ENCODE data around the gene S100B.

Gene S100B

DNA sequence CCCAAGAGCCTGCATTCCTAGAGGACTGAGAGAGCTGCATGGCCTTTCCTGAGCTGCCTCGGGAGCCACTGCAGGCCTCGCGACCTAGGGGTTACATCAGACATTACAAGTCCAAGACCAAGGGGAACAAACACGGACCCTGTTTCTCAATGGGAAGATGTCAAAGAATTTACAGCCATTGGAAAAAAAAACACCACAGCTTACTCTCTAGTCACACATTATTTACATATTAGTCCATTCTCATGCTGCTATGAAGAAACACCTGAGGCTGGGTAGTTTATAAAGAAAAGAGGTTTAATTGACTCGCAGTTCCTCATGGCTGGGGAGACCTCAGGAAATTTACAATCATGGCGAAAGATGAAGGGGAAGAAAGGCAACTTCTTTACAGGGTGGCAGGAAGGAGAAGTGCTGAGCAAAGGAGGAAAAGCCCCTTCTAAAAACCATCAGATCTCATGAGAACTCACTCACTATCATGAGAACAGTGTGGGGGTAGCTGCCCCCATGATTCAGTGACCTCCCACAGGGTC, 22.2 kb upstream of the S100B start:
- DNase-seq: no peak

- DNase-seq: no peak
Observed at GRCh38 chr21:46626536-46626935, 21.7 kb upstream of the S100B start.

GRCh38 chr21:46625759-46626158, 20.9 kb upstream of the S100B start:
- DNase-seq: no peak

GRCh38 chr21:46624050-46624449, 19.2 kb upstream of the S100B start:
- DNase-seq: no peak

- no peak for DNase-seq
Observed at GRCh38 chr21:46622226-46622625, 17.3 kb upstream of the S100B start.

DNA sequence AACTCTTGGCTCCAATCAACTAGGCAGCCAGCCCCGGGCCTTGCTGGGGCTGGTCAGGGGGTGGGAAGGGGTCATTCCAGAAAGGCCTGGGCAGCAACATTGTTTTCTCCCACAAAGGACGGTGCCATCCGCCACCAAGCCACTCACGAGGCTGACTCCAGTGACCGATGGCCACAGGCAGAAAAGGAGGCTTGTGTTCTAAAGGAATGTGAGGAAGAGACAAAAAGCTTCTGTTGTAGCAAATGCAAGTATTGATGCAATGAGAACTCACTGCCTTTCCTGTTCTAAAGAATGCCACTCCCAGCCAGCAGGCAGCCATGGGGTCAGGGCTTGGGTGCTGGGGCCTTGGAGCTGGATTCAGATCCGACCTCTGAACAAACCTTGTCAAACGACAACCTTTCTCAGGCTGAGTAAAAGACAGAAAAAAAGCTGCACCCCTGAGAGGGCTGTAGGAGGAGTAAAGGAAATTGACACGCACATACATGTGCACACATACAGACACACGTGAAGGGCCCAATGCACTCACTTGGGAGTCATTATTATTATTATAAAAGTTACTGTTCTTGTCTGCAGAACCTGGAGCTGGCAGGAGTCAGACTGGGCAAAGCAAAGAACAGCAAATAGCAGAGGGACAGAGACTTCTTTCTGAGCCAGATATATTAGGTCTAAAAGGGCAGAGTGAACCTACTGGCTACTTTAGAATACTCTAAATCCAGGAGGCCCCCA, 16.7 kb upstream of the S100B start:
- DNase-seq: no peak

DNA sequence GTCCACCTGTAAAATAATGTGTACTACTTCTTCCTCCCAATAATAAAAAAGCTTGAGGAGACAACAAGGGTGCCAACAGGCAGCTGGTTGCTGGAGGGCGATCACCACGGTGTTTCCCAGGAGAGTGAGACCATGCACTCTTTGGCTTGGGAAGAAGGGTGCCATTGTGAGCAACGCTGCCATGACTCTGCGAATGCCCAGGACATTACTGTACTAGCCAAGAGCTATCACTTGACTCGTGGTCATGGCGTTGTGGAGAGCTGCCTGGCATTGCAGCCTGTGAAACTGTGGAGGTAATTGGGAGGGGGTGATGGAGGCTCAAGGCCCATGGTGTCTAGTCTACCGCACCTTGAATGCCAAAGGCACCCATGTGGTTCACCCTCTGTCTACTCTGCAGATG, 16.0 kb upstream of the S100B start:
- no peak for DNase-seq

GRCh38 chr21:46619846-46620245, 15.0 kb upstream of the S100B start:
- no peak for DNase-seq

DNA sequence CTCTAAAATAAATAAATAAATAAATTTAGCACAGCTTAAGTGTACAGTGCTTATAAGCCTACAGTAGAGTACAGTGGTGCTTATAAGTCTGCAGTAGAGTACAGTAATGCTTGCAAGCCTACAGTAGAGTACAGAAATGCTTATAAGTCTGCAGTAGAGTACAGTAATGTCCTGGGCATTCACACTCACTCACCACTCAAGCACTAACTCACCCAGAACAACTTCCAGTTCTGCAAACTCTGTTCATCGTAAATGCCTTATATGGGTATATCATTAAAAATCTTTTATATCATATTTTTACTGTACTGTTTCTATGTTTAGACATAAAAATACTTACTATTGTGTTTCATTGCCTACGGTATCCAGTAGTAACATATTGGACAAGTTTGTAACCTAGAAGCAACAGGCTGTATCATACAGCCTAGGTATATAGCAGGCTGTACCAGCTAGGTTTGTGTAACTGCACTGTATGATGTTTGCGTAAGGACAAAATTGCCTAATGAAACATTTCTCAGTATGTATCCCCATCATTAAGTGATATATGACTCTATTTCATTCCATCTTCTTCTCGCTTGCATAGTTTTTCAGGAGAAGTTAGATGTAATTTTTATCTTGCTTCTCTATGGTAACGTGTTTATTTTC, 14.0 kb upstream of the S100B start:
- no peak for DNase-seq

DNA sequence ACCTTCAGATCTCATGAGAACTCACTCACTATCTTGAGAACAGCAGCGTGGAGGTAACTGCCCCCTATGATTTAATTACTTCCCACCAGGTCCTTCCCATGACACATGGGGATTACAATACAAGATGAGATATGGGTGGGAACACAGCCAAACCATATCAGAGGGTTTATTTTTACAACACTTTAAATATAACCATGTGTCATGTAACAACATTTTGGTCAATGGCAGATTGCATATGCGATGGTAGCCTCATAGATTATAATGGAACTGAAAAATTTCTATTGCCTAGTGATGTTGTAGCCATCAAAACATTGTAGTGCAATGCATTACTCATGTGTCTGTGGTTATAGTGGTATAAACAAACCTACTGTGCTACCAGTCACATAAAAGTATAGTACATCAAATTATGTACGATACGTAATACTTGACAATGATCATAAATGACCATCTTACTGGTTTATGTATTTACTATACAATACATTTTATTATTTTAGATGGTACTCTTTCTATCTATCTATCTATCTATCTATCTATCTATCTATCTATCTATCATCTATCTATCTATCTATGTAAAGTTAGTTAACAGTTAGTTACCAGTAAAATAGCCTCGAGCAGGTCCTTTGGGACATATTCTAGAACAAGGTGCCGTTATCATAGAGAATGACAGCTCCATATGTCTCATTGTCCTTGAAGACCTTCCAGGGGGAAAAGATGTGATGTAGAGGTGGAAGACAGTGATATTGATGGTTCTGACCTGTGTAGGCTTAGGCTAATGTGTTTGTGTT, 12.6 kb upstream of the S100B start:
- DNase-seq: no peak

DNA sequence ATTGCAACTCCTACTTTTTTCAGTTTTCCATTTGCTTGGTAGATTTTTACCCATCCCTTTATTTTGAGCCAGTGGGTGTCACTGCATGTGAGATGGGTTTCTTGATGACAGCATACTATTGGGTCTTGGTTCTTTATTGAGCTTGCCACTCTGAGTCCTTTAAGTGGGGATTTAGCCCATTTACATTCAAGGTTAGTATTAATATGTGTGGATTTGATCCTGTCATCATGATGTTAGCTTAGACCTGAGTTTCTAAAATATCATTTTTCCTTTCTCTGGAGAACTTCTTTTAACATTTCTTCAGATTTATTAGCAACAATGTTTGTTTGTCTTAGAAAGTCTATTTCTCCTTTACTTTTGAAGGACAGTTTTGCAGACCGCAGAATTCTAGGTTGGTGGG, 11.8 kb upstream of the S100B start:
- no peak for DNase-seq

DNA sequence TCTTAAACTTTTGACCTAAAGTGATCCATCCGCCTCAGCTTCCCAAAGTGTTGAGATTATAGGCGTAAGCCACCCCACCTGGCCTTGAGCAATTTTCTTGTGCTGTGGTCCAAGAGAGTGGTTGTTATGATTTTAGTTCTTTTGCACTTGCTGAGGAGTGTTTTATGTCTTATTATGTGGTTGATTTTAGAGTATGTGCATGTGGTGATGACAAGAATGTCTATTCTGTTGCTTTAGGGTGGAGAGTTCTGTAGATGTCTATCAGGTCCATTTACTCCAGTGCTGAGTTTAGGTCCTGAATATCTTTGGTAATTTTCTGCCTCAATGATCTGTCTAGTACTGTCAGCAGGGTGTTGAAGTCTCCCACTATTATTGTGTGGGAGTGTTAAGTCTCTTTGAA, 11.2 kb upstream of the S100B start:
- DNase-seq: no peak

DNA sequence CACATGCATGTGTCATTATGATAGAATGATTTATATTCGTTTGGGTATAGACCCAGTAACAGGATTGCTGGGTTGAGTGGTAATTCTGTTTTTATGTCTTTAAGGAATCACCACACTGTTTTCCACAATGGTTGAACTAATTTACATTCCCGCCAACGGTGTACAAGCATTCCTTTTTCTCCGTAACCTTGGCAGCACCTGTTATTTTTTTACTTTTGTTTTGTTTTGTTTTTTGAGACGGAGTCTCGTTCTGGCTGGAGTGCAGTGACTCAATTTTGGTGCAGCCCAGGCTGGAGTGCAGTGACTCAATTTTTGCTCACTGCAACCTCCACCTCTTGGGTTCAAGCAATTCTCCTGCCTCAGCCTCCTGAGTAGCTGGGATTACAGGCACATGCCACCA, 8.5 kb upstream of the S100B start:
- no peak for DNase-seq

DNA sequence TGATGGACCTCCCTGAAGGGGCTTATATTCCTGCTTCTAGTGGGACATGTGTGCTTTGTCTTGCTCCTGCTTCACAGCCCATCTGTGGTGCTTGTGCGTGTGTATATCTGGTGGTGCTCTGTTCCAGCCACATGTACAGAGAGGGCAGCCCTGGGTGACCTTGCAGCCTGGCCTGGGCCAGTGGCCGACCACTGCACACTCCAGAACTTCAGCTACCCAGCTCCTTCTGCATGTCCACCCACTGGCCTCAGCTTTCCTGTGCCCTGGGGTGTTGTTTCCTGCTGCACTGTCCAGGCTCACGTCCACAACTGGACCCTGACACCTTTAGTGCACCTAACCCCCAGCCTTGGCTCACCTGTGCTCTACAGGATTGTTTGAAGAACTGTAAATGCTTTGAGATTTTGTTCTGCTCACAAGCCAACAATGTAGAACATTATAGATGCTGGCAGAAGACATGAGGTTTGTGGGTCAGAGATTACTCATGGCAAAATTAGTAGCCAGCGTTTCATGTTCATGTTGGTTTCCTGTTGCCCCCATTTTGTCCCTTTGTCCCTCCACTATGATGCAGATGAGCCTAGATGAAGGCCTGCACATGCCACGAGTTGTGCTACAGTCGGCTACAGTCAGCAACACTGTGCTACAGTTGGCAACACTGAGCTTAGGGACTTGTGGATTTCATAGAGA, 5.3 kb upstream of the S100B start:
- DNase-seq: no peak

GRCh38 chr21:46608672-46609111, 3.8 kb upstream of the S100B start:
- no peak for DNase-seq

GRCh38 chr21:46607636-46608035, 2.8 kb upstream of the S100B start:
- no peak for DNase-seq

DNA sequence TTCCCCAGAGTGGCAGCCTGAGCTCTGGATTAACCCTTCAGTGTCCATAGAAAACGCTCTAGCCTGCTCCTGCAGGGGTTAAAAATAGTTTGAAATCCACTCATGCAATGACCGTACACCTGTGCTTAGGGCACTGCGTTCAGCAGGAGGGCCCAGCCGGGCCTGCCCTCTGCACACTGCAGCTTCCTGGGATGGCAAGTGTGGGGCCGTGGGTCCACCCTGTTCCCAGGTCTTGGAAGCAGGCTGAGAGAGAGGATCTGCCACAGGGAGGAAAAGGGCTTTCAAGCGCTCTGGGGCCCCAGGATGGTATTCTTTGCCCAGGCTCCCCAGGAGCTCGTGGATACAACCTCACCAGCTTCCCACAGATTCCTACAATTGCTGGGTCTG, 1.5 kb upstream of the S100B start:
- no peak for DNase-seq

DNA sequence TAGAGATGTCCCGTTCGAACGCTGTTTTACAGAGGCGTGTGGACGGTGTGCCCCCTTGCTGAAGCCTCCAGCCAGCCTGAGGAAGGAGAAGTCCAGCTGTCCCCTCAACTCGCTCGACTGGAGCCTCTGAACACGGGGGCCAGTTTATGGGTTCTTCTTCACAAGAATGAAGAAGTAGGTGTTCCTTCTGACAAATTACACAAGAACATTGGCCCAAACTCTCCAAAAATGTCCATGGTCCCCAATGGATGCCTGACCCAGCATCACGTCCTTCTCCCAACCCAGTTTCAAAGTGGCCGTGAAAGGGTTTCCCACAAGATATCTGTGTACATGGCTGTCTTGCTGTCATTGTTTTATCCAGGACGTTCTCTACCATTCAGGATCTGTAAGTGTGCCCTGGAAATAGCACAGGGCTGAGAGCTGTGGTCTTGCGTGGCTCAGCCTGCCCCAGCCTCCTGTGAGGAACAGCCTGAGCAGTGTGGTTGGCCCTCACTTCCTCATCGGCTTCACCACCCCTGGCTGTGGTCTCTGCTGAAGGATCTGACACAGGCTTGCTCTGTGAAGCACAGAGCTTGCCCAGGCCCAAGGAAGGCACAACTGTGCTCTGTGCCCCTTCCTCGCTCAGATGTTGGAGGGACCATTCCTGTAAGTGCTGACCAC, 1.0 kb upstream of the S100B start:
- no peak for DNase-seq

- DNase-seq: no peak
Observed at GRCh38 chr21:46604329-46604974, 430 bp downstream of the S100B start.

DNA sequence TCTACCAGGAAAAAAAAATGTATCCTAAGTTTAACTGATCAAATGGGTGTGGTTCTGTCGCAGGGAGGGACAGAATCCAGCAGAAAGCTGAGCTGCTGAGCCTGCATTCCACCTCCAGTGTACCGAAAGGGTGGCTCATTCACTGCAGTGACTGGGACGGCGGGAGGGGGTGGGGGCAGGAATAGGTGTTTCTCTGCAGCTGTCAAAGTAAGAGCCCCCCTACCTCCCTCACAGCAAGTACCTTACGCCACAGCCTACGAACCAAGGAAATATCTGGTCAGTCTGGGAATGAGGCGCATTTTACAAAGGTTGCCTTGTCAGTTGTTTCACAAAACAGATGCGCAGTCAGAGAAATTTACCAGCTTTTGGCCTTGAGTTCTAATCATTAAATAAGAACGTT, 1.7 kb downstream of the S100B start:
- DNase-seq: no peak

DNA sequence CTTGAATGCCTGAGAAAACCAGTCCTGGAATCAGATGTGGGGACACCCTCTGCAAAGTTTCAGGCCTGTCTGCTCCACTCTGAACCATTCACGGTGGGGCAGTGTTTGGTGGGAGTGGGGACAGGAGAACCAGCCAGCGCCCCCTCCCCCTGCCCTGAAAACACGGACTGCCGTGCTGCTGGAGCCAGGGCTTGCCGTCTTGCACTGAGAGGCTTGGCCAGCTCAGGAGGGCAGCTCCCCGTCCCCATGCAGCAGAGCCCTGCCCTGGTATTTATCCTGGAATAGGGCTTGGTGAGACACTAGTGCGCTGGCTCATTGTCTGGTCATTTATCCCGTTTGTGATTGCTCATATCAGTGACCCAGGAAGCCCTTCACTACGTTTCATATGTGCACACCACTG, 3.9 kb downstream of the S100B start:
- DNase-seq: no peak

DNA sequence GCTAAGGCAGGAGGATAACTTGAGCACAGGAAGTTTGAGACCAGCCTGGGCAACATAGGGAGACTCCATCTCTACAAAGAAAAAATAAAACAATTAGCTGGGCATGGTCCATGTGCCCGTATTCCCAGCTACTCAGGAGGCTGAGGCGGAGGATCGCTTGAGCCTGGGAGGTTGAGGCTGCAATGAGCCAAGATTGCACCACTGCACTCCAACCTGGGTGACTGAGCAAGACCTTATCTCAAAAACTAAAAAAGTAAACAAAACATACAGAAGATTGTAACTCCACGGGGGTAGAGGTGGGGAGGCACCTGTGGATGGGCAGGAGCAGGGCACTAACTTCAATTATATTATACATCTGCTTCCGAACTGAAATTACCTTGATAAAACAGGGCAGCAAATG, 4.6 kb downstream of the S100B start:
- DNase-seq: no peak

Data from NCI-H1105 treated with DMSO at 0.1 percent for 48 hours (cell line).